HG03575 (cell line): ENCODE measurements around the gene SYCP3.
"Not testable (repeated sequence)": the region's sequence is repeated elsewhere in the genome, so short reads cannot be mapped to it uniquely, and the experiment has no call there.

ENCODE experiments used
- ATAC-seq: cut with Tn5 transposase; IDR thresholded peaks from one replicate; pipeline ENCODE4 v1.9.1; 2021; ENCODE audit not compliant: unreplicated experiment, insufficient number of reproducible peaks, low FRiP score; ENCODE audit errors: extremely low read depth

Gene SYCP3

GRCh38 chr12:101694986-101695385 is 44.3 kb downstream of the SYCP3 start:
- no peak for ATAC-seq

DNA sequence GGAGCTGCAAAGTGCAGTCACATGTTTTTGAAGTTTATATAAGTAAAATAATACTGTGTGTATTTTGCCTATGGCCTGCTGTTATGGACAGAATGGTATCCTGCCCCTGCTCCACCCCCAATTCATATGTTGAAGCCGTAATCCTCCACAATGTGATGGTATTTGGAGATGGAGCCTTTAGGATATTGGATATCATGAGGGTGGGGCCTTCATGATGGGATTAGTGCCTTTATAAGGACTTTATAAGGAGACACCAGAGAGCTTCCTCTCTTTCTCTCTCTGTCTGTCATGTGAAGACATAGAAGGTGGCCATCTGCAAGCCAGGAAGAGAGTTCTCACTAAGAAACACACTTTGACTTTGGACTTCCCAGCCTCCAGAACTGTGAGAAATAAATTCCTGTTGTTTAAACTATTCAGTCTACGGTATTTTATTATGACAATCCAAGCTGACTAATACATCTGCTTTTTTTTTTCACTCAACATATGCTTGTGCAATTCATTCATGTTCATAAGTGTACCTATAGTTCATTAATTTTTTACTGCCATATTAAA is 44.9 kb downstream of the SYCP3 start:
- no peak for ATAC-seq

GRCh38 chr12:101691503-101692096 is 47.7 kb downstream of the SYCP3 start:
- ATAC-seq: no peak

DNA sequence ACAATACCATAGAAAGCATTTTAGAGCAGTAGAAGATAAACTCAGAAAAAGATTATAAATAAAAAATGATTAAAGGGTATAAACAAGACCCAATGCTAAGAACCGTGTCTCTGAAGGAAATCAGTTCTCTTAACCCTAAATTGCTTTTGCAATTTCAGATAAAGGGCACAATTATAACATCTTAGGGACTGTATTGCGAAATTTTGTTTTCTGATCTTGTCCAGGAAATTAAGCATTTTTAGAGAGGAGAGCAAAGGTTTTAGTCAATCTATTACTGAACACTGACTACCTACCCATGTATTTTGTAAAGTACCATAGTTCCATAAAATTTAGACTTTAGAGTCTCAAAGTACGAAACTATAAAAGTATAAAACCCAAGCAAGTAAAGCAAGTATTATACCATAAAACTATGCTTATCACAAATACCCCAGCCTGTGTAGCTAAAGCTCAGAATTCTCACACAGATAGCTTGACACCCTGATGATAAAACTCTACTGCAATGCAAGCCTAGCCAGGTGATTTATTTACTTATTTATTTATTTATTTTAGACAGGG is 48.6 kb downstream of the SYCP3 start:
- no peak for ATAC-seq

GRCh38 chr12:101686176-101686575 is 53.1 kb downstream of the SYCP3 start:
- no peak for ATAC-seq

GRCh38 chr12:101685092-101685491 is 54.2 kb downstream of the SYCP3 start:
- ATAC-seq: no peak

- not testable (repeated sequence) for ATAC-seq
Measured at GRCh38 chr12:101681627-101682026, 57.6 kb downstream of the SYCP3 start.

DNA sequence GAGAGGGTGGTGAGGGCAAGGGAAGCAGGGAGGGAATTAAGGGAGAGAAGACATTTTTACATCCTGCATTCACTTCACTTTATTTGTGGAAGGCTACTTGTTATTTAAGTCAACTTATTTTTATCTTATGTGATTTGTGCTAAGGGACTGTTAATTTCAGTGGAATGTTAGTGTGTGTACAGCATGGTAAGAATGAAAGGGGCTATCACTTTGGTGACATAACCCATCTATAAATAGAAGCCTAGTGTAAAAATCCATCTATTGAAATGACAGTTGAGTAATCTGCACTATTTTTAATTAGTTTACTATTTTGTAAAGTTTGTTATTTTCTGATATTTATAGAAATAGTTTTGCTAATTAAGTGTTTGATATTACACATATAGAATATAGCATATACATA is 58.6 kb downstream of the SYCP3 start:
- no peak for ATAC-seq

DNA sequence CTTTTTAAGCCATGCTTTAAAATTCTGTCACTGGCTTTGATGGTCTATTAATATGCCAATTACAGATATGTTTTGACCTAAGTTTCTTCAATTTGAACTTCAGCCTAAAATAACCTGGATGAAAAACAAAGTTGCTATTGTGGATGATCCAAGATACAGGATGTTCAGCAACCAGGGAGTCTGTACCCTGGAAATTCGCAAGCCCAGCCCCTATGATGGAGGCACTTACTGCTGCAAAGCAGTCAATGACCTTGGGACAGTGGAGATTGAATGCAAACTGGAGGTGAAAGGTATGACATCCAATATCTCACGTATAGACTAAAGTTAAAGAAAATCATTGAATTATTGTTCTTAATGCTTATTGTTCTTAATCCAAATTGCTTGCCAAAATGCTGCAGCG is 59.0 kb downstream of the SYCP3 start:
- ATAC-seq: no peak
